ENCODE data around the gene GNPNAT1. TPM values are rescaled to one million over a fixed set of nuclear protein-coding genes. Genes with fewer than 3 reads are reported as not detected.
"Not testable (repeated sequence)": the region's sequence is repeated elsewhere in the genome, so short reads cannot be mapped to it uniquely, and the experiment has no call there.

The GNPNAT1 gene
- total and polyA plus RNA-seq, 5 donors = 5.0 to 15.2 (median 8.0) TPM

DNA sequence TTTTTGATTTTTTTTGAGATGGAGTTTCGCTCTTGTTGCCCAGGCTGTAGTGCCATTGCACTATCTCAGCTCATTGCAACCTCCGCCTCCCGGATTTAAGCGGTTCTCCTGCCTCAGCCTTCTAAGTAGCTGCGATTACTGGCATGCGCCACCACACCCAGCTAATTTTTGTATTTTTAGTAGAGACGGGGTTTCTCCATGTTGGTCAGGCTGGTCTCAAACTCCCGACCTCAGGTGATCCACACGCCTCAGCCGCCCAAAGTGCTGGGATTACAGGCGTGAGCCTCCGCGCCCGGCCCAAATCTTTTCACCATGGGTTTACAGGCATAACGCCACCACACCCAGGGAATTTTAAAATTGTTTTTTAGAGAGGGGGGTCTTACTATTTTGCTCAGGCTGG is 62.4 kb downstream of the GNPNAT1 start:
- H3K27ac ChIP-seq (ENCODE audit: low read length); H3K9me3 ChIP-seq (ENCODE audit: control insufficient read depth, low read length); H3K27me3 ChIP-seq (ENCODE audit: control insufficient read depth, insufficient read depth); H3K4me3 ChIP-seq (ENCODE audit: low read length); ATAC-seq; H3K4me1 ChIP-seq (ENCODE audit: control insufficient read depth, insufficient read depth, low read length); intact Hi-C loops (cut with DNase I): not testable (repeated sequence)
- 92% methylated on average over 15 of the region's 15 CpGs for WGBS
- DNase-seq = peak in 2 of 3 donors; percentile 48 to 58

DNA sequence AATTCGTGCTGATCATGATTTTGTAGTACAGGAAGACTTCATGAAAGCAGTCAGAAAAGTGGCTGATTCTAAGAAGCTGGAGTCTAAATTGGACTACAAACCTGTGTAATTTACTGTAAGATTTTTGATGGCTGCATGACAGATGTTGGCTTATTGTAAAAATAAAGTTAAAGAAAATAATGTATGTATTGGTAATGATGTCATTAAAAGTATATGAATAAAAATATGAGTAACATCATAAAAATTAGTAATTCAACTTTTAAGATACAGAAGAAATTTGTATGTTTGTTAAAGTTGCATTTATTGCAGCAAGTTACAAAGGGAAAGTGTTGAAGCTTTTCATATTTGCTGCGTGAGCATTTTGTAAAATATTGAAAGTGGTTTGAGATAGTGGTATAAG is 63.9 kb downstream of the GNPNAT1 start:
- ATAC-seq; intact Hi-C loops (cut with DNase I); H3K4me1 ChIP-seq (ENCODE audit: control insufficient read depth, insufficient read depth, low read length); H3K27me3 ChIP-seq (ENCODE audit: control insufficient read depth, insufficient read depth); H3K4me3 ChIP-seq (ENCODE audit: low read length); H3K9me3 ChIP-seq (ENCODE audit: control insufficient read depth, low read length); H3K27ac ChIP-seq (ENCODE audit: low read length); DNase-seq: not testable (repeated sequence)
- 98% methylated on average over 2 of the region's 2 CpGs for WGBS

Other genes starting within 250 kb of the GNPNAT1 start
- gene TXNDC16, start 239.1 kb downstream of the GNPNAT1 start, total RNA-seq = 1 to 10 TPM; 4.1 to 7.6 (median 6.8) TPM
- gene TXNDC16, start 239.1 kb downstream of the GNPNAT1 start, polyA plus RNA-seq = 2.6 TPM
- gene GPR137C, start 238.8 kb downstream of the GNPNAT1 start, total RNA-seq = 1 to 10 TPM in 2 of 4 donors, under 1 TPM in 2; 0.56 to 1.4 (median 0.89) TPM
- 0.68 TPM for gene GPR137C, start 238.8 kb downstream of the GNPNAT1 start, polyA plus RNA-seq
- gene ERO1A, start 96.0 kb downstream of the GNPNAT1 start, total RNA-seq = 10 to 100 TPM; 13.6 to 19.1 (median 15.7) TPM
- gene ERO1A, start 96.0 kb downstream of the GNPNAT1 start, polyA plus RNA-seq = 7.2 TPM
- 10 to 100 TPM; 66.9 to 79.2 (median 77.2) TPM for gene PSMC6, start 84.4 kb downstream of the GNPNAT1 start, total RNA-seq
- gene PSMC6, start 84.4 kb downstream of the GNPNAT1 start, polyA plus RNA-seq = 84.8 TPM
- 10 to 100 TPM; 12.7 to 13.6 (median 12.9) TPM for gene STYX, start 61.4 kb downstream of the GNPNAT1 start, total RNA-seq
- gene STYX, start 61.4 kb downstream of the GNPNAT1 start, polyA plus RNA-seq = 6.6 TPM
- 100 to 1,000 TPM; 102 to 180 (median 117) TPM for gene FERMT2, start 159.4 kb upstream of the GNPNAT1 start, total RNA-seq
- gene FERMT2, start 159.4 kb upstream of the GNPNAT1 start, polyA plus RNA-seq = 48.8 TPM

Data from right cardiac atrium (tissue), 5 donors.